Ectodermal cell (in vitro differentiated cells): ENCODE data around the gene ATP6V1F.

Source experiments
- H3K27ac ChIP-seq: 2 replicates; pipeline ENCODE4 v1.7.0; 2013; ENCODE audit warnings: mild to moderate bottlenecking, low read depth, low read length; ENCODE audit not compliant: insufficient read depth, poor library complexity, severe bottlenecking
- H3K27me3 ChIP-seq: 2 replicates; pipeline ENCODE4 v1.7.0; 2013; ENCODE audit warnings: mild to moderate bottlenecking, low read length; ENCODE audit not compliant: insufficient read depth, control insufficient read depth, poor library complexity, severe bottlenecking
- H3K36me3 ChIP-seq: one replicate; pipeline ENCODE4 v1.7.0; 2013; ENCODE audit warnings: low read length; ENCODE audit not compliant: control insufficient read depth, insufficient read depth
- H3K4me1 ChIP-seq: one replicate; pipeline ENCODE4 v1.7.0; 2013; ENCODE audit warnings: low read length; ENCODE audit not compliant: control insufficient read depth, insufficient read depth
- H3K4me3 ChIP-seq: 2 replicates; pipeline ENCODE4 v1.7.0; 2013; ENCODE audit warnings: low read depth, low read length, control low read depth; ENCODE audit not compliant: insufficient read depth
- H3K9me3 ChIP-seq: 2 replicates; pipeline ENCODE4 v1.7.0; 2013; ENCODE audit warnings: mild to moderate bottlenecking, low read length, moderate library complexity; ENCODE audit not compliant: control insufficient read depth
- WGBS, 2 experiments: methylation state at CpG; one replicate each; pipeline ENCODE4 v1.1.7; 2013; ENCODE audit warnings: missing lambda C conversion rate in 2 of 2; 5-methylcytosine and 5-hydroxymethylcytosine counted together

The ATP6V1F gene

GRCh38 chr7:128842674-128843641 lies 19.7 kb upstream of the ATP6V1F start:
- 95 to 96% methylated on average over 38 of the region's 38 CpGs for WGBS, 2 experiments
- H3K27me3 ChIP-seq = no peaks in the 10 kb centered on the region
- H3K4me3 ChIP-seq = no peak overlapping the region
- peaks cover 6% of the 10 kb centered on the region for H3K36me3 ChIP-seq
- H3K4me1 ChIP-seq = no peaks in the 10 kb centered on the region
- no peak overlapping the region for H3K27ac ChIP-seq
- H3K9me3 ChIP-seq = no peaks in the 10 kb centered on the region

GRCh38 chr7:128843938-128844621 lies 18.6 kb upstream of the ATP6V1F start:
- Histone ChIP-seq H3K9me3 (no peaks in the 10 kb centered on the region), H3K4me1 (no peaks in the 10 kb centered on the region), H3K27ac (no peak overlapping the region), H3K36me3 (peaks cover 6% of the 10 kb centered on the region), H3K27me3 (no peaks in the 10 kb centered on the region), H3K4me3 (no peak overlapping the region)
- WGBS, 2 experiments = 96% methylated on average over 17 of the region's 17 CpGs

GRCh38 chr7:128844777-128845311 lies 17.8 kb upstream of the ATP6V1F start:
- H3K4me1 ChIP-seq = no peaks in the 10 kb centered on the region
- 95 to 97% methylated on average over 25 of the region's 25 CpGs for WGBS, 2 experiments
- no peaks in the 10 kb centered on the region for H3K9me3 ChIP-seq
- no peak overlapping the region for H3K27ac ChIP-seq
- H3K36me3 ChIP-seq = peaks cover 6% of the 10 kb centered on the region
- no peak overlapping the region for H3K4me3 ChIP-seq
- no peaks in the 10 kb centered on the region for H3K27me3 ChIP-seq

DNA sequence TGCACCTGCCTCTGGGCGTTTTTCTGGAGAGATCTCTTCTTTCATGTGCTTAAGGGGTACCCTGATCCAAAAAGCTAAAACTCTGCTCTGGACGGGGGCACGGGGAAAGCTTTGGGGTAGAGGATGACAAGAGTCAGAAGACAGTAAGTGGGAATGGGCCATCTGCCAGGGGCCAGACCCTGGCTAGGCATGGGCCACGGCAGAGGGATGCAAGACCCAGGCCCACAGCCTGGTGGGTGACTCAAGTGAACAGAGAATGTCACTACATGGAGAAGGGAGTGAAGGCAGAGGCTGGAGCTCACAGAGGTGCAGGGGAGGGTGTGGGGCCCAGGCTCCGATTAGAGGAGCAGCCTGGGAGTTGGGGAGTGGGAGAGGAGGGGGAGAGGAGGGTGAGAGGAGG lies 17.2 kb upstream of the ATP6V1F start:
- no peak overlapping the region for H3K4me3 ChIP-seq
- no peak overlapping the region for H3K27ac ChIP-seq
- no peaks in the 10 kb centered on the region for H3K9me3 ChIP-seq
- peaks cover 6% of the 10 kb centered on the region for H3K36me3 ChIP-seq
- H3K27me3 ChIP-seq = no peaks in the 10 kb centered on the region
- H3K4me1 ChIP-seq = no peaks in the 10 kb centered on the region
- WGBS, 2 experiments = 91 to 93% methylated on average over 5 of the region's 5 CpGs

- no peak overlapping the region for H3K4me3 ChIP-seq
- WGBS, 2 experiments = 92% methylated on average over 19 of the region's 19 CpGs
- H3K9me3 ChIP-seq = no peaks in the 10 kb centered on the region
- no peak overlapping the region for H3K27ac ChIP-seq
- H3K36me3 ChIP-seq = peaks cover 4% of the 10 kb centered on the region
- no peaks in the 10 kb centered on the region for H3K27me3 ChIP-seq
- H3K4me1 ChIP-seq = no peaks in the 10 kb centered on the region
Observed at GRCh38 chr7:128845987-128846386, 16.7 kb upstream of the ATP6V1F start.

DNA sequence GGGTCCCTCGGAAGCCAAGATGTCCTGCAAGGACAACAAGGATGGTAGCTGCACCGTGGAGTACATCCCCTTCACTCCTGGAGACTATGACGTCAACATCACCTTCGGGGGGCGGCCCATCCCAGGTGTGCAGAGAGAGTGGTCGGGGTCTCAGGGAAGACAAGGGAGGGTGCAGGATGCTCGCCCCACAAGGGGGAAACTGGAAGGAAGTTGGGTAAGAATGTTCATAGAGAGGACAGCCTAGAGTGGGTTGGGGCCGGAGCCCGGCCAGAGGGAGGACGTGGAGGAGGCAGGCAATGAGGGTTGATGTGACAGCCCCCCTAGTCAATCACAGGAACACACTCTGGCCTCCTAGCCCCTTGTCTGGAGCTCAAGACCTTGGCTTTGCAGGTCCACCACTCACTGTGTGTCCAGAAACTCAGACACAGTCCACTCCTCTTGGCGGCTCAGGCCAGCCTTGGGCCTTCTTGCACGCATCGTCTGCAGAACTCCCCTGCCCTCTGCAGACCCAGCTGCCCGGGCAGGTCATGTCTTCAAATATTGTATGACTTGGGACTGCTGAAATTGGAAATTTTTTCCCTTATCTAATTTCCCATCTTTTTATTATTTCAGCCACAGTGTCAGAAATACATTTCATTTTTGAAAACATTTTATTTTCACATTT lies 15.7 kb upstream of the ATP6V1F start:
- WGBS, 2 experiments = 93 to 96% methylated on average over 14 of the region's 14 CpGs

DNA sequence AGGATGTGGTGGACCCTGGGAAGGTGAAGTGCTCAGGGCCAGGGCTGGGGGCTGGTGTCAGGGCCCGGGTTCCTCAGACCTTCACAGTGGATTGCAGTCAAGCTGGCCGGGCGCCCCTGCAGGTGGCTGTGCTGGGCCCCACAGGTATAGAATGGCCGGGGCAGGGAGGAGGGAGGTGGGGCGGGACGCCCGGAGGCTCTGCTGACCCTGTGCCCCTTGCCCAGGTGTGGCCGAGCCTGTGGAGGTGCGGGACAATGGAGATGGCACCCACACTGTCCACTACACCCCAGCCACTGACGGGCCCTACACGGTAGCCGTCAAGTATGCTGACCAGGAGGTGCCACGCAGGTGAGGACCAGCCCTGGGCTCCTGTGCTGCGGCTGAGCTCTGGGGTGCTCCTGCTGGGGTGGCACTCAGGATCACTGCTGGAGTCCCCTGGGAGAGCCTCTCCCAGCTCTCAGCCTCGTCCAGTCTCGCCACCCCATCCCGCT lies 14.9 kb upstream of the ATP6V1F start:
- Histone ChIP-seq H3K9me3 (no peaks in the 10 kb centered on the region), H3K4me1 (no peaks in the 10 kb centered on the region), H3K27ac (no peak overlapping the region), H3K27me3 (no peaks in the 10 kb centered on the region), H3K4me3 (no peak overlapping the region), H3K36me3 (peaks cover 8% of the 10 kb centered on the region)
- WGBS, 2 experiments = 93 to 98% methylated on average over 17 of the region's 17 CpGs

More for the DNA sequence above, 15.7 kb upstream of the ATP6V1F start:
- Histone ChIP-seq H3K9me3 (no peaks in the 10 kb centered on the region), H3K36me3 (no peaks in the 10 kb centered on the region), H3K27me3 (no peaks in the 10 kb centered on the region), H3K4me1 (no peaks in the 10 kb centered on the region), H3K27ac (no peak overlapping the region), H3K4me3 (no peak overlapping the region)

GRCh38 chr7:128848289-128849155 lies 14.1 kb upstream of the ATP6V1F start:
- H3K27ac ChIP-seq = no peak overlapping the region
- no peaks in the 10 kb centered on the region for H3K27me3 ChIP-seq
- no peak overlapping the region for H3K4me3 ChIP-seq
- H3K36me3 ChIP-seq = peaks cover 10% of the 10 kb centered on the region
- 94 to 95% methylated on average over 31 of the region's 31 CpGs for WGBS, 2 experiments
- no peaks in the 10 kb centered on the region for H3K9me3 ChIP-seq
- H3K4me1 ChIP-seq = no peaks in the 10 kb centered on the region

- Histone ChIP-seq H3K27ac (no peak overlapping the region), H3K36me3 (peaks cover 13% of the 10 kb centered on the region), H3K9me3 (no peaks in the 10 kb centered on the region), H3K4me1 (no peaks in the 10 kb centered on the region), H3K4me3 (no peak overlapping the region), H3K27me3 (no peaks in the 10 kb centered on the region)
- WGBS, 2 experiments = 96 to 97% methylated on average over 16 of the region's 16 CpGs
Observed at GRCh38 chr7:128849156-128849515, 13.5 kb upstream of the ATP6V1F start.
